GM12878 (cell line): ENCODE measurements around the gene SEBOX. TPM values are rescaled to one million over a fixed set of nuclear protein-coding genes. Genes with fewer than 3 reads are reported as not detected.
A peak's percentile ranks its signal among the peaks of the same experiment; 100 is the strongest.

Source experiments
- ATAC-seq: fragments of 200-7000 bp; cut with Tn5 transposase; 3 replicates; pipeline ENCODE4 v1.9.1; 2020; ENCODE audit warnings: mild to moderate bottlenecking, moderate library complexity
- BruUV-seq: library from RNA; stranded (reverse); fragments of 400-500 nt; replicated peaks from 2 replicates; lab custom pipeline; 2021; lab: Mats Ljungman, UMichigan
- CTCF ChIA-PET: fragments of 300-600 bp; sonication (Branson Sonifier 250); formaldehyde crosslinking; extraction: SDS; loops from one replicate; lab custom pipeline; 2021; ENCODE audit warnings: inconsistent platforms; lab: Yijun Ruan, JAX
- POLR2A ChIA-PET: fragments of 350-600 bp; formaldehyde crosslinking; extraction: SDS; loops from one replicate; lab custom pipeline; 2021; ENCODE audit warnings: inconsistent platforms; lab: Charles Lee
- RAD21 ChIA-PET: fragments of 300-600 bp; sonication (Branson Sonifier 250); formaldehyde crosslinking; loops from one replicate; lab custom pipeline; 2023; ENCODE audit warnings: antibody characterized with exemption; ENCODE audit not compliant: unreplicated experiment; lab: Charles Lee
- SMC1A ChIA-PET: fragments of 300-600 bp; sonication (Branson Sonifier 250); formaldehyde crosslinking; loops from one replicate; lab custom pipeline; 2023; ENCODE audit not compliant: unreplicated experiment, uncharacterized antibody; lab: Charles Lee
- DNase-seq: peaks from one replicate; pipeline ENCODE4 v3.0.0-alpha.2; 2011; ENCODE audit warnings: low read depth, low spot score
- FAIRE-seq: peaks from 3 replicates; lab custom pipeline; 2011; peaks lifted over from hg19 to GRCh38; lab: Jason Lieb, UNC
- H2AFZ ChIP-seq: 2 replicates; pipeline ENCODE4 v1.6.0; 2011; ENCODE audit warnings: low read depth, low read length, control low read depth; ENCODE audit not compliant: control insufficient read depth
- H3K27ac ChIP-seq: 2 replicates; pipeline ENCODE4 v1.5.1; 2011; ENCODE audit warnings: control low read depth; ENCODE audit not compliant: control insufficient read depth, insufficient read depth
- H3K27me3 ChIP-seq, 2 experiments: replicated peaks in 1 of 2; 2 replicates each; pipeline versions ENCODE4 v1.6.0 to v1.6.1; 2011; ENCODE audit warnings: low read length in 1 of 2; ENCODE audit not compliant: control insufficient read depth in 2 of 2, insufficient read depth in 2 of 2
- H3K36me3 ChIP-seq, 2 experiments: 2 replicates each; pipeline ENCODE4 v1.5.1; 2011; ENCODE audit warnings: low read length in 1 of 2; ENCODE audit not compliant: control insufficient read depth in 2 of 2, insufficient read depth in 2 of 2
- H3K4me1 ChIP-seq: 2 replicates; pipeline ENCODE4 v1.6.1; 2011; ENCODE audit warnings: mild to moderate bottlenecking, low read length, moderate library complexity, mixed read lengths; ENCODE audit not compliant: control insufficient read depth, insufficient read depth
- H3K4me2 ChIP-seq: 2 replicates; pipeline ENCODE4 v1.6.0; 2011; ENCODE audit warnings: control low read depth; ENCODE audit not compliant: control insufficient read depth, insufficient read depth
- H3K4me3 ChIP-seq: fragments of 200-600 bp; sonication (generic); 2 replicates; pipeline ENCODE4 v1.5.1; 2016
- H3K79me2 ChIP-seq: 2 replicates; pipeline ENCODE4 v1.6.0; 2011; ENCODE audit warnings: low read length; ENCODE audit not compliant: control insufficient read depth, insufficient read depth
- H3K9ac ChIP-seq: 2 replicates; pipeline ENCODE4 v1.8.0; 2011; ENCODE audit warnings: low read length, control low read depth, mixed read lengths; ENCODE audit not compliant: control insufficient read depth, insufficient read depth
- H3K9me3 ChIP-seq: replicated peaks from 3 replicates; pipeline ENCODE4 v1.5.1; 2011; ENCODE audit warnings: mild to moderate bottlenecking, low read length; ENCODE audit not compliant: control insufficient read depth, insufficient read depth
- H4K20me1 ChIP-seq: 2 replicates; pipeline ENCODE4 v1.6.0; 2011; ENCODE audit not compliant: control insufficient read depth, insufficient read depth
- IRF3 ChIP-seq: fragments of 450-650 bp; IDR thresholded peaks from 2 replicates; pipeline ENCODE4 v1.6.1; 2014; ENCODE audit warnings: mild to moderate bottlenecking
- WGBS: methylation state at CpG from one replicate; pipeline ENCODE4 v1.1.6; 2016; ENCODE audit warnings: low lambda C conversion rate; ENCODE audit not compliant: insufficient replicate concordance, insufficient coverage; ENCODE audit errors: missing lambda C conversion rate; 5-methylcytosine and 5-hydroxymethylcytosine counted together
- in situ Hi-C: fragments of 300-500 bp; cut with MboI; formaldehyde crosslinking; loops from 9 replicates; pipeline ENCODE4 v1.14.3; 2018; ENCODE audit warnings: mixed read lengths
- intact Hi-C: fragments of 100-400 bp; cut with micrococcal nuclease; formaldehyde crosslinking; loops from one replicate; pipeline ENCODE4 v1.14.2; 2022; ENCODE audit not compliant: unreplicated experiment
- polyA plus RNA-seq, 11 experiments: library from polyadenylated mRNA; depleted of rRNA in 4 of 11; unstranded in 6 of 11; stranded (reverse) in 5 of 11; fragments of >200 nt; fragmentation: Nextera tagmentation in 4 of 11; fragmentation: Illumina TruSeq in 1 of 11; extraction: Ambion mirVana in 4 of 11; extraction: Trizol in 1 of 11; gene quantifications; 1 replicate in 1 of 11; 2 replicates in 10 of 11; pipeline versions ENCODE4 v1.2.1 to v1.2.3, GENCODE V29; 2011 to 2016; ENCODE audit warnings: inconsistent platforms in 2 of 11, missing spikeins in 2 of 11, low read depth in 1 of 11
- total RNA-seq, 4 experiments: library from RNA; depleted of rRNA in 3 of 4; stranded (reverse); fragments of >200 nt in 3 of 4; fragmentation: Illumina TruSeq in 1 of 4; extraction: Trizol in 1 of 4; gene quantifications; 2 replicates each; pipeline versions ENCODE4 v1.2.1 to v1.2.3, GENCODE V29; 2013 to 2021
- TF ChIP-seq, protein P1 (sequence below), 3 experiments: IDR thresholded peaks in 2 of 3; conservative IDR thresholded peaks in 1 of 3; 2 replicates each; pipeline ENCODE4 v1.5.1; 2011; ENCODE audit warnings: low read depth in 3 of 3, low read length in 3 of 3, mild to moderate bottlenecking in 3 of 3, control low read depth in 2 of 3, moderate library complexity in 2 of 3, inconsistent platforms in 1 of 3, mixed read lengths in 1 of 3; ENCODE audit not compliant: control insufficient read depth in 2 of 3, insufficient read depth in 1 of 3; ENCODE audit errors: extremely low read depth in 1 of 3
- TF ChIP-seq, protein P2 (sequence below): fragments of 450-650 bp; conservative IDR thresholded peaks from 2 replicates; pipeline ENCODE4 v1.6.1; 2017; ENCODE audit warnings: mild to moderate bottlenecking, moderate library complexity

The SEBOX gene
- total and polyA plus RNA-seq, 10 of the 15 experiments (the other 5 are each of a cell fraction or from before 2014, with no cell fraction given) = not detected

- no peak for FAIRE-seq
- CTCF ChIA-PET = interaction anchor here (0.8 kb wide), 1 partner anchor 9 kb away, joined by 4 read pairs; no protein-coding TSS in a partner anchor
- ATAC-seq = no peak
Measured at GRCh38 chr17:28366605-28367004, 1.6 kb upstream of the SEBOX start.

More at GRCh38 chr17:28366605-28367004, 1.6 kb upstream of the SEBOX start:
- H4K20me1 ChIP-seq = no peaks in the 10 kb centered on the region
- H3K27ac ChIP-seq = no peak overlapping the region
- no peak overlapping the region for H3K4me2 ChIP-seq
- POLR2A ChIA-PET = interaction anchor here (0.6 kb wide), 1 partner anchor 137 kb away, joined by 3 read pairs; no protein-coding TSS in a partner anchor
- intact Hi-C loops = no loop called here
- 29% methylated on average over 1 of the region's 1 CpG for WGBS
- no peak for DNase-seq
- no peaks in the 10 kb centered on the region; a peak in 1 of 4 replicates for H3K36me3 ChIP-seq
- H3K9ac ChIP-seq = no peak overlapping the region
- SMC1A ChIA-PET = interaction anchor here (1.3 kb wide), 1 partner anchor 9 kb away, joined by 6 read pairs; the partner anchor contains the start of gene POLDIP2
- no TSS peak for BruUV-seq
- no peaks in the 10 kb centered on the region for H3K9me3 ChIP-seq
- RAD21 ChIA-PET = no interaction called here
- in situ Hi-C loops = no loop called here
- TF ChIP-seq, protein P1, sequence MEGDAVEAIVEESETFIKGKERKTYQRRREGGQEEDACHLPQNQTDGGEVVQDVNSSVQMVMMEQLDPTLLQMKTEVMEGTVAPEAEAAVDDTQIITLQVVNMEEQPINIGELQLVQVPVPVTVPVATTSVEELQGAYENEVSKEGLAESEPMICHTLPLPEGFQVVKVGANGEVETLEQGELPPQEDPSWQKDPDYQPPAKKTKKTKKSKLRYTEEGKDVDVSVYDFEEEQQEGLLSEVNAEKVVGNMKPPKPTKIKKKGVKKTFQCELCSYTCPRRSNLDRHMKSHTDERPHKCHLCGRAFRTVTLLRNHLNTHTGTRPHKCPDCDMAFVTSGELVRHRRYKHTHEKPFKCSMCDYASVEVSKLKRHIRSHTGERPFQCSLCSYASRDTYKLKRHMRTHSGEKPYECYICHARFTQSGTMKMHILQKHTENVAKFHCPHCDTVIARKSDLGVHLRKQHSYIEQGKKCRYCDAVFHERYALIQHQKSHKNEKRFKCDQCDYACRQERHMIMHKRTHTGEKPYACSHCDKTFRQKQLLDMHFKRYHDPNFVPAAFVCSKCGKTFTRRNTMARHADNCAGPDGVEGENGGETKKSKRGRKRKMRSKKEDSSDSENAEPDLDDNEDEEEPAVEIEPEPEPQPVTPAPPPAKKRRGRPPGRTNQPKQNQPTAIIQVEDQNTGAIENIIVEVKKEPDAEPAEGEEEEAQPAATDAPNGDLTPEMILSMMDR (IDR thresholded peaks at IDR 0.05 in 2 of 3, conservative IDR thresholded peaks at IDR 0.05 in 1 of 3; ENCODE audit: control insufficient read depth in 2 of 3, extremely low read depth in 1 of 3, insufficient read depth in 1 of 3, low read depth in 3 of 3, low read length in 3 of 3) = 0 out of 6 replicates have a peak, but pooled peaks of 1 of the 3 experiments have one; percentile 7
- TF ChIP-seq, protein P2, sequence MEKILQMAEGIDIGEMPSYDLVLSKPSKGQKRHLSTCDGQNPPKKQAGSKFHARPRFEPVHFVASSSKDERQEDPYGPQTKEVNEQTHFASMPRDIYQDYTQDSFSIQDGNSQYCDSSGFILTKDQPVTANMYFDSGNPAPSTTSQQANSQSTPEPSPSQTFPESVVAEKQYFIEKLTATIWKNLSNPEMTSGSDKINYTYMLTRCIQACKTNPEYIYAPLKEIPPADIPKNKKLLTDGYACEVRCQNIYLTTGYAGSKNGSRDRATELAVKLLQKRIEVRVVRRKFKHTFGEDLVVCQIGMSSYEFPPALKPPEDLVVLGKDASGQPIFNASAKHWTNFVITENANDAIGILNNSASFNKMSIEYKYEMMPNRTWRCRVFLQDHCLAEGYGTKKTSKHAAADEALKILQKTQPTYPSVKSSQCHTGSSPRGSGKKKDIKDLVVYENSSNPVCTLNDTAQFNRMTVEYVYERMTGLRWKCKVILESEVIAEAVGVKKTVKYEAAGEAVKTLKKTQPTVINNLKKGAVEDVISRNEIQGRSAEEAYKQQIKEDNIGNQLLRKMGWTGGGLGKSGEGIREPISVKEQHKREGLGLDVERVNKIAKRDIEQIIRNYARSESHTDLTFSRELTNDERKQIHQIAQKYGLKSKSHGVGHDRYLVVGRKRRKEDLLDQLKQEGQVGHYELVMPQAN = no peak
- no peak for TF ChIP-seq IRF3
- H3K27me3 ChIP-seq = no peaks in the 10 kb centered on the region
- H3K4me1 ChIP-seq = no peaks in the 10 kb centered on the region
- no peaks in the 10 kb centered on the region for H3K79me2 ChIP-seq
- H2AFZ ChIP-seq = no peak overlapping the region
- no peak overlapping the region for H3K4me3 ChIP-seq
